Measurements from ENCODE around the gene HBA1.
"Not testable (repeated sequence)": the region's sequence is repeated elsewhere in the genome, so short reads cannot be mapped to it uniquely, and the experiment has no call there.

HBA1 gene

DNA sequence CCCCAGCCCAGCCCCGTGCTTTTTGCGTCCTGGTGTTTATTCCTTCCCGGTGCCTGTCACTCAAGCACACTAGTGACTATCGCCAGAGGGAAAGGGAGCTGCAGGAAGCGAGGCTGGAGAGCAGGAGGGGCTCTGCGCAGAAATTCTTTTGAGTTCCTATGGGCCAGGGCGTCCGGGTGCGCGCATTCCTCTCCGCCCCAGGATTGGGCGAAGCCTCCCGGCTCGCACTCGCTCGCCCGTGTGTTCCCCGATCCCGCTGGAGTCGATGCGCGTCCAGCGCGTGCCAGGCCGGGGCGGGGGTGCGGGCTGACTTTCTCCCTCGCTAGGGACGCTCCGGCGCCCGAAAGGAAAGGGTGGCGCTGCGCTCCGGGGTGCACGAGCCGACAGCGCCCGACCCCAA is 474 bp upstream of the HBA1 start:
- DNase-seq = not testable (repeated sequence)

DNA sequence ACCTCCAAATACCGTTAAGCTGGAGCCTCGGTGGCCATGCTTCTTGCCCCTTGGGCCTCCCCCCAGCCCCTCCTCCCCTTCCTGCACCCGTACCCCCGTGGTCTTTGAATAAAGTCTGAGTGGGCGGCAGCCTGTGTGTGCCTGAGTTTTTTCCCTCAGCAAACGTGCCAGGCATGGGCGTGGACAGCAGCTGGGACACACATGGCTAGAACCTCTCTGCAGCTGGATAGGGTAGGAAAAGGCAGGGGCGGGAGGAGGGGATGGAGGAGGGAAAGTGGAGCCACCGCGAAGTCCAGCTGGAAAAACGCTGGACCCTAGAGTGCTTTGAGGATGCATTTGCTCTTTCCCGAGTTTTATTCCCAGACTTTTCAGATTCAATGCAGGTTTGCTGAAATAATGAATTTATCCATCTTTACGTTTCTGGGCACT is 928 bp downstream of the HBA1 start:
- no peak for DNase-seq

DNA sequence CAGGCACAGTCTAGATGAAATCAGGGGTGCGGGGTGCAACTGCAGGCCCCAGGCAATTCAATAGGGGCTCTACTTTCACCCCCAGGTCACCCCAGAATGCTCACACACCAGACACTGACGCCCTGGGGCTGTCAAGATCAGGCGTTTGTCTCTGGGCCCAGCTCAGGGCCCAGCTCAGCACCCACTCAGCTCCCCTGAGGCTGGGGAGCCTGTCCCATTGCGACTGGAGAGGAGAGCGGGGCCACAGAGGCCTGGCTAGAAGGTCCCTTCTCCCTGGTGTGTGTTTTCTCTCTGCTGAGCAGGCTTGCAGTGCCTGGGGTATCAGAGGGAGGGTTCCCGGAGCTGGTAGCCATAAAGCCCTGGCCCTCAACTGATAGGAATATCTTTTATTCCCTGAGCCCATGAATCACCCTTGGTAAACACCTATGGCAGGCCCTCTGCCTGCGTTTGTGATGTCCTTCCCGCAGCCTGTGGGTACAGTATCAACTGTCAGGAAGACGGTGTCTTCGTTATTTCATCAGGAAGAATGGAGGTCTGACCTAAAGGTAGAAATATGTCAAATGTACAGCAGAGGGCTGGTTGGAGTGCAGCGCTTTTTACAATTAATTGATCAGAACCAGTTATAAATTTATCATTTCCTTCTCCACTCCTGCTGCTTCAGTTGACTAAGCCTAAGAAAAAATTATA is 1.6 kb downstream of the HBA1 start:
- no peak for DNase-seq

DNA sequence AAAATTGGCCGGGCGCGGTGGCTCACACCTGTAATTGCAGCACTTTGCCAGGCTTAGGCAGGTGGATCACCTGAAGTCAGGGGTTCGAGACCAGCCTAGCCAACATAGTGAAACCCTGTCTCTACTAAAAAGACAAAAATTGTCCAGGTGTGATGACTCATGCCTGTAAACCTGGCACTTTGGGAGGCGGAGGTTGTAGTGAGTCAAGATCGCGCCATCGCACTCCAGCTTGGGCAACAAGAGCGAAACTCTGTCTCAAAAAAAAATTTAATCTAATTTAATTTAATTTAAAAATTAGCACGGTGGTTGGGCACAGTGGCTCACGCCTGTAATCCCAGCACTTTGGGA is 2.2 kb downstream of the HBA1 start:
- DNase-seq = no peak

DNA sequence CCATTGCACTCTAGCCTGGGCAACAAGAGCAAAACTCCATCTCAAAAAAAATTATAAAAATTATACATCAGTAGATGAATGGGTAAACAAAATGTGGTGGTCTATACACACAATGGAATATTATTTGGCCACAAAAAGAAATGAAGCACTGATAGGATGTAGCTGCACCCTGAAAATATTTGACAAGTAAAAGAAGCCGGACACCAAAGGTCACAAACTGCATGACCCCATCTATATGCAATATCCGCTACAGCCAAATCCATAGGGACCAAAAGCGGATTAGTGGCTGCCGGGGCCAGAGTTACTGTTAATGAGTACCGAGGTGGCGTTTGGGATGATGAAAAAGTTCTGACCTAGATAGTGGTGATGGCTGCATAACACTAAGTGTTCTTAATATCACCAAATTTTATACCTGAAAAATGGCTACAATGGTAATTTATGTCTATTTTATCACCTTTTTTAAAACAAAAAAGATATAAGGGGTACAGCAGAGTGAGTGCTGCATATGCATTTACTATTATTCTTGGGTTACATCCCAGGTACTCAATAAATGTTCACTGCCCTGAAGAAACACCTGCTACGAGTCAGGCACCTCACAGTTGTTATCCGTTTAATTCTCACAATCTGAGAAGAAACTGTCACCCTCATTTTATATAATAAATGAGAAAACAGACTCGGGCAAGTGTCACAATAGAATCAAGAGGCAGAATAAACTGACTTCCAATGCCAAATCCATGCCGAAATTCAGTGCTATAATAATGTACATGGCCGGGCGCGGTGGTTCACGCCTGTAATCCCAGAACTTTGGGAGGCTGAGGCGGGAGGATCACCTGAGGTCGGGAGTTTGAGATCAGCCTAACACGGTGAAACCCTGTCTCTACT is 3.0 kb downstream of the HBA1 start:
- DNase-seq = no peak

DNA sequence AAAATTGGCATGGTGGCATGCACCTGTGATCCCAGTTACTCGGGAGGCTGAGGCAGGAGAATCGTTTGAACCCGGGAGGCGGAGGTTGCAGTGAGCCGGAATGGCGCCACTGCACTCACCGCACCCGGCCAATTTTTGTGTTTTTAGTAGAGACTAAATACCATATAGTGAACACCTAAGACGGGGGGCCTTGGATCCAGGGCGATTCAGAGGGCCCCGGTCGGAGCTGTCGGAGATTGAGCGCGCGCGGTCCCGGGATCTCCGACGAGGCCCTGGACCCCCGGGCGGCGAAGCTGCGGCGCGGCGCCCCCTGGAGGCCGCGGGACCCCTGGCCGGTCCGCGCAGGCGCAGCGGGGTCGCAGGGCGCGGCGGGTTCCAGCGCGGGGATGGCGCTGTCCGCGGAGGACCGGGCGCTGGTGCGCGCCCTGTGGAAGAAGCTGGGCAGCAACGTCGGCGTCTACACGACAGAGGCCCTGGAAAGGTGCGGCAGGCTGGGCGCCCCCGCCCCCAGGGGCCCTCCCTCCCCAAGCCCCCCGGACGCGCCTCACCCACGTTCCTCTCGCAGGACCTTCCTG is 3.7 kb downstream of the HBA1 start, which contains the start of gene HBQ1:
TSS of gene HBQ1 (plus strand) at position 359 of the 575 bp plus-strand sequence. CDS start at position 387, 28 bp downstream.
- DNase-seq = no peak

DNA sequence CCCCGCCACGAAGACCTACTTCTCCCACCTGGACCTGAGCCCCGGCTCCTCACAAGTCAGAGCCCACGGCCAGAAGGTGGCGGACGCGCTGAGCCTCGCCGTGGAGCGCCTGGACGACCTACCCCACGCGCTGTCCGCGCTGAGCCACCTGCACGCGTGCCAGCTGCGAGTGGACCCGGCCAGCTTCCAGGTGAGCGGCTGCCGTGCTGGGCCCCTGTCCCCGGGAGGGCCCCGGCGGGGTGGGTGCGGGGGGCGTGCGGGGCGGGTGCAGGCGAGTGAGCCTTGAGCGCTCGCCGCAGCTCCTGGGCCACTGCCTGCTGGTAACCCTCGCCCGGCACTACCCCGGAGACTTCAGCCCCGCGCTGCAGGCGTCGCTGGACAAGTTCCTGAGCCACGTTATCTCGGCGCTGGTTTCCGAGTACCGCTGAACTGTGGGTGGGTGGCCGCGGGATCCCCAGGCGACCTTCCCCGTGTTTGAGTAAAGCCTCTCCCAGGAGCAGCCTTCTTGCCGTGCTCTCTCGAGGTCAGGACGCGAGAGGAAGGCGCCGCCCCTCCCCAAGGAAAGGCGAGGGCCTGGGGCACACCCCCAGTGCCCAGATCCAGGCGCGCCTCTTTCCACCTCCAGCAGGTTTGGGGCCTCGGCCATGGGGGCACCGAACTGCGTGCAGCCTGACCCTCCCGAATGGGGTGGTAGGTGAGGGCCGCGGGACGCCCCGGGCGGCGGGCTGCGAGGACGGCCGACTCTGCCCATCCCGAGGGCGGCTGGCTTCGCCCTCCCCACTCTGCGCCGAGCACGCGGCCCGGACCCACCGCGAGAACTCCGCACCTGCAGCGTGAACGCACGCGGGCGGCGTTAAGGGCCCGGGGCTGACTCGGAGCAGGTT is 4.4 kb downstream of the HBA1 start:
- peak; percentile 67 for DNase-seq

DNA sequence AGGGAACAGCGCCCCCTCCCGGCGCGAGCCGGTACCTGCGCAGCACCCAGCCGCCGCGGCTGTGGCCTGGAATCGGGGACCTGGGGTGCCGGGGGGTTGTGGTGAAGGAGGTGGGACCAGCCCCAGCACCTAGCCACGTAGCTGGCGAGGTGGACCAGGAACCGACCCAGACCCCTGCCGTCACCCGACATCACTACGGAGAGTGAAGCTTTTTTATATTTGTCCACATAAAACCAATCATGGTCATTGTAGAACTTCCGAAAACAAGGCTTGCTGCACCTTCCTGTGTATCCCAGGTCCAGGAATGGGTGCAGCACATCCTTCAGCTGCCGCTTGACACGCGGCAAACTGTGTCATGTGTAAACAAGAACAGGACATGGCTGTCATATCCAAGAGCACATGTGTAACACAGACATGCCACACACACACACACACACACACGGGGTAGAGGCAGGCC is 5.1 kb downstream of the HBA1 start:
- no peak for DNase-seq

DNA sequence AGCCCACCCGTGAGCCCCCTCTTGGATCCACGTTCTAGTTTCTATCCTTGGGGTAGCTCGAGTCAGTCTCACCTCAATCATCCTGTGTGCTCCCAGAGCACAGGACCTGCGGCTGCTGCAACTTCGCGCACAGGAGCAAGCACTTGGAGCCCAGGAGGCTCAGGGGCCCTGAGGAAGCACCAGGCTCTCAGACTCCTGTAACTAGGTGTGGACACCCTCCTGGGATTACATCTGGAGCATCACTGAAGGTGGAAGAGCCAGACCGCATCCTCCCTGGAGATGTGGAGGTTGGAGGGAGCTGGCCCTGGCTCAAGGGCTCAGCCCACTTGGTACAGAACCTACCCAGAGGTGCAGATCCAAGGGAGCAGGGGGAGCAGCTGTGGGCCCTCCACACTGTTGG is 6.5 kb downstream of the HBA1 start:
- DNase-seq = no peak

DNA sequence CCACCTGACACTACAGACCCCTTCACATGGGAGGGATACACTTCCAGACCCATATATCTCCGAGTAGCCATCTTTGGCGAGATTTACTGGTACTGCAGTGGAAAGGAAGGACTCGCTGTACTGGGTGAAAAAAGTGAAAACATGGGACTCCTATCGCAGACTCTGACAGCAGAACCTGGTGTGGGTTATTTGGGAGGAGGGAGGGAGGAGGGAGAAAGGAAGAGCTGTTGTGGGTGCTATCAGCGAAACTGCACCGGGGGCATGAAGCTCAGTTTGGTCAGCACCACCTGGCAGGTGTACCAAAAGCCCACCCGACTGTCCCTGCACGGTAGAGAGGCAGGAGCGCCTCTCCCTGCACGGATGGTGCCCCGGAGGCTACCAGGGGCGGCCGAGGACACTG is 8.7 kb downstream of the HBA1 start:
- DNase-seq = no peak

DNA sequence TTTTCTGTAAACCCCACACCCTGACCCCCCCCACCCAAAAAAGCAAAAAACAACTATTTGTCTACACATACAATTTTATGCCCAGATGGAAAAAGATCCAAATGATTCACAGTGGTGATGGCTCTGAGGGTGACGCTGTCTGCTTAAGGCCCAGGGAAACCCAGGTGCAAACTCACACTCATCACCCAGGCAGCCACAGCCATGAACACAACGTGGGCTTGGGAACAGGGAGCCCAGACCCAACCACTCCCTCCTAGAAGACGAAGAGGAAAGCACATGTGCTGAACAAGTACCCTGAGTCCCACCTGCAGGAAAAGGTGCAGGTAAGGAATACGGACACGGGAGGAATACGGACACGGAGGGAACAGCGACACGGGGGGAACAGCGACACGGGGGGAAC is 9.2 kb downstream of the HBA1 start:
- no peak for DNase-seq

DNA sequence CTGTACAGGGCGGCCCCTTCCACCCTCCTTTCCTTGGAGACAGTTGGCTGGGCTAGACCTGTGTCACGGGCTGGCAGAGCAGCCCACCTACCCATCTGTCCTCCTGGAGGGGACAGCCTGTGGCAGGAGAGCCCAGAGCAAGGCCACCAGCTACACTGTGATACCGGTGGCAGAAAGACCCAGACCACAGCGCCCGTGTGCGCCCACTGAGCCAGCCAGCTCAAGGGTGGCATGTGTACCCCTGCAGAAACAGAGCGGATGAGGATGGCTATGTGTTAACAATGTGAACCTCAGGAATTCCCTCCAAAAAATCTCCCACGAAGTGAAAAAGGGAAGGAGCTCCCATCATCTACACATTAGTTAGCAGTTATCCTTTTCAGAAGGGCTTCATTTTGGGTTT is 10.8 kb downstream of the HBA1 start:
- DNase-seq = no peak

DNA sequence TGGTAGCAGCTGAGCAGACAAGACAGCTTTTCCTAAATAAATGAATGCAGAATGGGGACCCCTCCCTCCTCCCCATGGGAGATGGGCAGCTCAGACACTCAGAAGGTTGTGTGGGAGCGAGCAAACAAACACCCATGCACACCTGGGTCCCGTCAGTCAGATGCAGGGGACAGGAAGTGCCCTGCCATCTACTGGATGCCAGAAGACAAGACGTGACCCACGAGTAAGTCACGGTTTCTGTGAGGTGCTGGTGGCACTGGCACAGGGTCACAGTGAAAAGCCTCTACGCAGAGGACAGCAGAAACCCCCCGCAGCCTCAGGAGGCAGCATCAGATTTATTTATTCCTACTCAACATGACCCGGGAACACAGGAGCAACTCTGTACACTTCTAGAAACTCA is 12.2 kb downstream of the HBA1 start:
- no peak for DNase-seq

DNA sequence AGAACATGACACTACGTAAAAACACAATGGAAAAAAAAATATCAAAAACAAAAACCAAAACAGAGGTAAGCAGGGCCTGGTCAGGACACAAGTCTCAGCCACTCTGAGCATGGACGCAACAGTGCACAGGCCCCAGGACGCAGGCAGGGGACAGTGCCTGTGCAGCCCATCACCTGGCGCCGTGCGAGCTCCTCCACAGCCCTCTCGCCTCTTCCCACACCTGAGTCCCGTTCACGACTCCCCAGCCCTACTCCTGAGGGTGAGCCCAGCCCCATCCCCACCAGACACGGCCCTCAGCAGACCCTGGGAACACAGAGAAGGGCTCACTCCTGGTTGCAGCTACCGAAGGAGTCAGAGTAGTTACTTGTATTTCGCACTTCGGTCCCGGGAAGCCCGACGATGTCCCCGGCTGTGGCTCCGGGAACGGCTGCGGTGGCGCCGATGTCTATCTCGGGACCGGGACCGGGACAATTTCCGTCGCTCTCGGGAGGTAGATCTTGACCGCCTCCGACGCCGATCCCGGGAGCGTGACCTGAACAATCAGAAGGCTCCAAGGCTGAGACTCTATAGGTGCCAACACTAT is 13.2 kb downstream of the HBA1 start:
- DNase-seq = no peak

DNA sequence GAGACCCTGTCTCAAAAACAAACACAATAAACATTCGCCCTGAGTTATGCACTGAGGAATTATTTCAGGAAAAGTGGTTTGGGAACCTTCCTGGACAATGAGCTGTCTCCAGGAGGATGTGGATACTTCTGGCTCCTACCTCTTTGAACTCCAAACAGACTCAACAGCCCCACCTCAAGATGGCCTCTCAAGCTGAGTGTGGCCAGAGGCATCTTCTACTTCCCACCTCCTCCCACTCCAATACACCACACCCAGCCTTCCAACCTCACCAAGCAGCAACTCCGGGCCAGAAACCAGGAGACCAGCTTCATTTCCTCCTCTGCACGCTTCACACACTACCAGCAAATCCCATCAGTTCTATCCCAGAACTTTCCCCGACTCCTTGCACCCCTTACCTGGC is 15.4 kb downstream of the HBA1 start:
- DNase-seq = no peak

DNA sequence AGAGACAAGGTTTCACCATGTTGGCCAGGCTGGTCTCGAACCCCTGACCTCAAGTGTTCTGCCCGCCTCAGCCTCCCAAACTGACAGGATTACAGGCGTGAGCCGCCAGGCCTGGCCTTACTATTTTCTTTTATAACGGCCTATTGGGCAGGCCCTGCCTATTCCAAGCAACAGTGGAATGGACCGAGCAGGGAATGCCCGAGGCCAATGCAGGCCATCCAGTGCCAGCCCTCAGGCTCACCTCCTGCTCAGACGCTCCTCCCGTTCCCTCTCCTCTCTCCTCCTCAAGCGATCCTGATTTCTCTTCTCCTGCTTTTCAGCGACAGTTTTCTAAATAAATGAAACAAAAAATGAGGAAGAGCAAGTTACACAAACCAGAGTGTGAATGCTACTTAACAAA is 16.2 kb downstream of the HBA1 start:
- no peak for DNase-seq

DNA sequence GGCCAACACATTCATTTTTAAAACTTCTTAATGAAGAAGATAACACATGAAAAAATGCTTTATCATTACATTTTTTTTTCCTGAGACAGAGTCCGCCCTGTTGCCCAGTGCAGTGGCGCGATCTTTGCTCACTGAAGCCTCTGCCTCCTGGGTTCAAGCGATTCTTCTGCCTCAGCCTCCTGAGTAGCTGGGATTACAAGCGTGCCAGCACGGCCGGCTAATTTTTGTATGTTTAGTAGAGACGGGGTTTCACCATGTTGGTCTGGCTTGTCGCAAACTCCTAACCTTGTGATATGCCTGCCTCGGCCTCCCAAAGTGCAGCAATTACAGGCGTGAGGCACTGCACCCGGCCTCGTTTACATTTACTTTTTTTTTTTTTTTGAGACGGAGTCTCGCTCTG is 17.0 kb downstream of the HBA1 start:
- no peak for DNase-seq

DNA sequence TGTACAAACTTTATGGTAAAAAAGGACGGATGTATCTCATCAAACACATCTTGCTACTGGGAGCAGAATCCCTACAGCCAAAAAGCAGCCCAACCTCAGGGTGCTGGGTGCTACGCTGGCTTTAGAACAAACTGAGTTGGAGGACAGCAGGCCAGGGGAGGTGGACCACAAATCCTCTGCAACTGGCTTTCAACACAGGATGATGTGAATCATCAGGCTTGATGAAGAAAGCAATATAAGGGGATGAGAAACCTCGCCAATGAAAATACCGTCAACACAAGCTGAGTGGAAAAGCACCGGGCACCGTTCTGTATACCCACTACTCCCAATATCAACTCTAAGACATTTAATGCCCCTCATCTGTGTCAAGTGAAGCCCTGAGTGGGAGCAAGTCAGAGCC is 18.0 kb downstream of the HBA1 start:
- no peak for DNase-seq

DNA sequence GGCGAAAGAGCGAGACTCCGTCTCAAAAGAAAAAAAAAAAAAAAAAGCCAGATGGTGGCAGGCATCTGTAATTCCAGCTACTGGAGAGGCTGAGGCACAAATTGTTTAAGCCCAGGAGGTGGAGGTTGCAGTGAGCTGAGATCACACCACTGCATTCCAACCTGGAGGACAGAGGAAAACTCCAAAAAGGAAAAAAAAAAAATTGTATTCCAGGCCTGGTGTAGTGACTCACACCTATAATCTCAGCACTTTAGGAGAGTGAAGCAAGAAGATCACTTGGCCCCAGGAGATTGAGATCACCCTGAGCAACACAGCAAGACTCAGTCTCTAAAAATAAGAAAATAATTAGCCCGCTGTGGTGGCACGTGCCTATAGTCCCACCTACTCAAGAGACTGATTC is 23.9 kb downstream of the HBA1 start:
- no peak for DNase-seq

DNA sequence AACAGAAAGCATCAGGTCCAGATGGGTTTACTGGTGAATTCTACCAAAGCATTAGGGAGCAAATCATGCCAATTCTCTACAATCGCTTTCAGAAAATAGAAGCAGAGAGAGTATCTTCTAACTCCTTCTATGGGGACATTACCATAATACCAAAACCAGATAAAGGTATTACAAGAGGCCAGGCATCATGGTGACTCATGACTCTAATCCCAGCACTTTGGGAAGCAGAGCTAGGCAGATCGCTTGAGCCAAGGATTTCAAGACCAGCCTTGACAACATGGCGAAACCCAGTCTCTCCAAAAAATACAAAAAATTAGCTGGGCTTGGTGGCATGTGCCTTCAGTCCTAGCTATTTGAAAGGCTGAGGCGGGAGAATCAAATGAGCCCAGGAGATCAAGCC is 26.8 kb downstream of the HBA1 start:
- DNase-seq = no peak

DNA sequence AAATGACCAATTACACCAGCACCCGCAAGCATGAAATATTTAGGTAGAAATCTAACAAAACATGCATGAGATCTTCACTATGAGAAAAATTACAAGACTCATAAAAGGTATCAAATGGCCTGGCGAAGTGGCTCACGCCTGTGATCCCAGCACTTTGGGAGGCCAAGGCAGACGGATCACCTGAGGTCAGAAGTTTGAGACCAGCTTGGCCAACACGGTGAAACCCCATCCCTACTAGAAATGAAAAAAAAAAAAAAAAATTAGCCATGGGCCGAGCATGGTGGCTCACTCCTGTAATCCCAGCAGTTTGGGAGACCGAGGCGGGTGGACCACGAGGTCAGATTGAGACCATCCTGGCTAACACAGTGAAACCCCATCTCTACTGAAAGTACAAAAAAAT is 27.6 kb downstream of the HBA1 start:
- DNase-seq = not testable (repeated sequence)

DNA sequence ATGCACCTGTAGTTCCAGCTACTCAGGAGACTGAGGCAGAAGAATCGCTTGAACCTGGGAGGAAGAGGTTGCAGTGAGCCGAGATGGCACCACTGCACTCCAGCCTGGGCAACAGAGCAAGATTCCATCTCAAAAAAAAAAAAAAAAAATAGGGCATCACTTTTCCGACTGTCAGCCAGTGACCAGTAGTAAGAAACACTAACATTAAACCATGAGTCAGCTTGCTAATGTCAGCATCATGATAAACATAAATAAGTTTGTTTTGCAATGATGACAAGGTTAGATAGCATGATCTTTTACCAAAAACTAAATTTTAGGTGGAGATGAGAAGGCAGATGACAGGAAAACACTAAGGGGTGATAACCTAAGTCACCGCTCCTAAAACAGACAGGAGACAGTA is 32.9 kb downstream of the HBA1 start:
- not testable (repeated sequence) for DNase-seq

Measured in activated gamma-delta T cell (primary cell).